Hypothalamus (tissue), 51 donors: ENCODE data around the gene KRTAP2-1.
"Not testable (repeated sequence)": the region's sequence is repeated elsewhere in the genome, so short reads cannot be mapped to it uniquely, and the experiment has no call there.

Experiments used
- DNase-seq, 51 donors: peaks; one replicate each; lab custom pipeline; 2025; lab: John Stamatoyannopoulos, UW

Gene KRTAP2-1

DNA sequence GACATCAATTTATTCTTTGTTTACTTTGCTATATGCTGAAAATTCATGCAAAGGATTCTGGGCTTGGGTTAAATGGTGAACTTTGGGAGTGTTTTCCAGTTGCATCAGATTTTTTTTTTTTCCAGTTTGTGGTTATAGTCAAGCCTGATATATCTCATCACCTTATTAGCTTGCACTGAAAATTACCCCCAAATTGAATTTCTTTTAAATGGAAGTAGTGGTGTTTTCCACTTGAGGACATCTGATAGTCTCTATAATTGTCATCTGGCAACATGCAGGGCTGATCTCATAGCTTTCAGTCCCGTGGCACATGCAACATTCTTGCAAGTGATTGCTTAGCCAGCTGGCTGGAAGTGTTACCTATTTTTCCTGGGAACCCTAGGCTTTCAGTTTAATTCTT, 33.5 kb downstream of the KRTAP2-1 start:
- no peak for DNase-seq

DNA sequence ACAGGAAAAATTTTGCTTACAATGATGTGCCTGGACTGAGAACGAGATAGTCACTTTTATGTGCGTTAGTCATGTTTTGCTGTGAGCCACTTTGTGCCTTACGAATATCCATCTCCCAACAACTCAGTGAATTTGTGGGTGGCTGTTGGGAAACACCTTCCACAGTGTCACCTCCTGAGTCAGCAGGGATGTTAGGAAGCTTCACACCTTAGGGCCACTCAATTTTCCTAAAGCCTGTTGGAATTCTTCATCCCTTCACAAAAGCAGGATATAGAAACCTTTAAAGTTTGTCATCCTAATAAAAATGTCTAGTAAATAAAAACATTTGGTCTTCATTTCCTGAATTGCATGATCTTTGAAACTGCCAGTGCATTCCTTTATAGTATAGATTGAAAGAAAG, 33.9 kb downstream of the KRTAP2-1 start:
- DNase-seq = no peak

DNA sequence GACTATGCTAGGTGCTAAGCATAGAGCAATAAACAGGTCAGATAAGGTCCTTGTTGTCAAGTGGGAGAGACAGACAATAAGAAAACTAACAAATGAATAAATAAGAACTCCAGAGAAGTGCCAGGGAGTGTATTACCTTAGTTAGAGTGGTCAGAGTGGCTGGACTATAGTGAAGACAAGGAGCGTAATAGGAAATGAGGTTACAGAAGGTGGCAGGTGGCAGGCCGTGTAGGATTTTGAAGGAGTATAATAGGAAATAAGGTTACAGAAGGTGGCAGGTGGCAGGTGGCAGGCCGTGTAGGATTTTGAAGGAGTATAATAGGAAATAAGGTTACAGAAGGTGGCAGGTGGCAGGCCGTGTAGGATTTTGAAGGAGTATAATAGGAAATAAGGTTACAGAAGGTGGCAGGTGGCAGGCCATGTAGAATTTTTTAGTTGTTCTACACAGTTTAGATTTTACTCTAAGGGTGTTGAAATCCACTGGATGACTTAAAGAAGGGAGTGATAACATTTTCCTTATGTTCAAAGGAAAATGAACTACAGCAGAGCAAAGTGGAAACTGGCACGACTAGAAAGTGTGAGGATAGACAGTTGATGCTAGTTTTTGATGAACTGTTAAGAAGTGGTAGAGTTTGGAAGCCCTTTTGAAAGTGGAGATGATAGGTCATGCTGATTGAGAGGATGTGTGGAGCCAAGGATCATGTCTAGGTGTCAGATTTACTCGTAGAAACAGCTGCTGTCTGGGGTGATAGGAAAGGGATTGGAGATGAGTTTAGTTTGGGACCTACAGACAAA, 34.6 kb downstream of the KRTAP2-1 start:
- no peak for DNase-seq

DNA sequence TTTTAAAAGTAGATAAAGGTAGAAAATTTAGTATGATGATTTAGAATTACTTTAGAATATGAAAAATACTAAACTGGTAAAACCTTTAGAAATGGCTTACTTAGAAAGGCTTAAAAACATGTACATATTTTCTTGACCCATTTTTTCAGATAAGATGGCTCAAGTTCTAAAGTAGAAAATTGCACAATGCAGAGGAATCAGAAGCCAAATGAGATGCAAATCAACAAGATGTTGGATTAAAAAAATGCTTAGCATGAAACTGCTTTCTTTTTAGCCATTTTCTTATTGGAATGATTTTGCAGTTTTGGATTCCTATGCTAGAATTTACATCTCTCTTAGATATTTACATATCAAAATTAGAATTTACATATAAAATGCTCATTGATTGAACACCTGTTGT, 36.7 kb downstream of the KRTAP2-1 start:
- no peak for DNase-seq

DNA sequence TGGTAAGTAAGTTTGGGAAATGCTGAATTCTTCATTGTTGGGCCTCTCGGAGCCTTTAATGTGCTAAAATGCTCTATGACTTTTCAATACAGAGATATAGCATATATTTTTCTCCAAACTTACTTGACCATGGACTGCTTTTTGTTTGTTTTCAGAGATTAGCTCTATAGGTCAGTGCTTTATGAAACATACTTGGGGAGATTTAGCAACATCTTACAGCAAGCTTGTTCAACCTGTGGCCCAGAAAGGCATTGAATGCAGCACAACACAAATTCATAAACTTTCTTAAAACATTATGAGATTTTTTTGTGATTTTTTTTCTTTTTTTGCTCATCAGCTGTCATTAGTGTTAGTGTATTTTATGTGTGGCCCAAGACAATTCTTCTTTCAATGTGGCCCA, 37.2 kb downstream of the KRTAP2-1 start:
- no peak for DNase-seq

DNA sequence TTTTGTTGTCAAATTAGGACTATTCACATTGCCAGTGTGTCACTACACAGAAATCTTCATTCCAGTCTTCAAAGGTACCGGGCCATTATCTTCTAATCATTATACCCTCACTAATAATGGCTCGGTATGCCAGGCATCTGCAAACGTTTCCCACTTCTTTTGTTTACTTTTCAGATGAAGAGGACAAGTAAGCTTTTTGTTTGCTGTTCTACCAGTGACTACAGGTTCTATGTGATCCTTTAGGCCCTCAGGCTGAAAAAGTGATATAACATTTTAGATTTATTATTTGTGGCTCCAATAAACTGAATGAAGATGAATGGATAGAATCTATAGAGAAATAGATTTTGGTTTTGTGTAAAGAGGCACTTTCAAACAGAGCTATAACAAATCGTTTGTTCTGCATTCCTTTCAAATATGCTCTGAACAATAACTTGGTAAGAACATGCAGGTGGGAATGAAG, 37.8 kb downstream of the KRTAP2-1 start:
- DNase-seq = no peak

DNA sequence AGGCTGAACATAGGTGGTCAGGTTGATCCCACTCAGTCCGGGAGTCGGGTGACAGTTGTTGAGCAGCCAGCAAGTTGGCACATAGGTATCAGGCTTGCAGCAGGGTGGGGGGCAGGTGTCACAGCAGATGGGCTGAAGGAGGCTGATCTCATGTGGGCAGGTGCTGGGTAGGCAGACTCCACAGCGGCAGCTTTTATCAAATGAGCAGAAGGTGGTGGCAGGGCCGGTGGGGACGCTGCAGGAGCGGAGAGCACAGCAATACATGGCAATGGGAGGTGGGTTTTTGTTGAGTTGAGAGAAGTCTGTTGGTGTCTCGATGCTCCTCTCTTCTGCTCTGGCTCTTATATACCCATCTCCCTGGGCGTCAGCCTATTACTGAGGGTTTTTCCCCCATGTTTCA, 38.3 kb downstream of the KRTAP2-1 start, which contains the start of gene KRTAP3-1:
TSS of gene KRTAP3-1 (minus strand) at position 318 of the 400 bp plus-strand sequence. CDS start at position 264, 54 bp downstream.
- no peak for DNase-seq

DNA sequence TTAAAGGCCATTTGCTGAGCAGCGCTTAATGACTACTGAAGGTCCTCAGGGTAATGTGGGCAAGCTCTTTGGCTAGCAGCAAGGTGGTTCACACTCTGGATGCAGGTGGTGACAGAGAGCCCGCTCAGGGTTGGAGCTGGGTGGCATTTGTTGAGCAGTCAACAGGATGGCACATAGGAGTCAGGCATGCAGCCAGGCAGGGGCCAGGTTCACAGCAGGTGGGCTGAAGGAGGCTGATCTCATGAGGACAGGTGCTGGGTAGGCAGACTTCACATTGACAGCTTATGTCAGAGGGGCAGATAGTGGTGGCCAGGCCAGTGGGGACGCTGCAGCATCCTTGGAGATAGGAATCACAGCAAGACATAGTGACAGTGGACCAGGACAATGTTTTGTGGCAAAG, 42.7 kb downstream of the KRTAP2-1 start:
- DNase-seq = no peak

DNA sequence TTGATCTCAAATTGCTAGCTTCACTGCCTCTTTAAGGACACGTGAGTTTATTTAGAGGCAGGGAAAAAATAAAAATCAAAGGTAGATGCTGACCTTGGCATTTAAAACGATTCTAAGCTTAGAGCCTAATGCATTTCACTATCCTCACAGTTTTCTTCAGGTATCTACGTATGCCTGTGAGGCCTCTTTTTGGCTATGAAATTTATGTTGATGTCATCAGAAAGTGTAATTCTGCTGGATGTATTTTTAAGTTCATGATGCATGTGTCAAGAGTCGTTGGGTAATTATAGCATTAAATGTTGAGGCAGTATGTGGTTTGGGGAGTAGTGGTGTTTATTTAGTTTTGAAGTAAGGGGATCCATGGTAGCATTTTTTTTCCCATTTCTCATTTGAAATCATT, 43.2 kb downstream of the KRTAP2-1 start:
- DNase-seq = no peak

DNA sequence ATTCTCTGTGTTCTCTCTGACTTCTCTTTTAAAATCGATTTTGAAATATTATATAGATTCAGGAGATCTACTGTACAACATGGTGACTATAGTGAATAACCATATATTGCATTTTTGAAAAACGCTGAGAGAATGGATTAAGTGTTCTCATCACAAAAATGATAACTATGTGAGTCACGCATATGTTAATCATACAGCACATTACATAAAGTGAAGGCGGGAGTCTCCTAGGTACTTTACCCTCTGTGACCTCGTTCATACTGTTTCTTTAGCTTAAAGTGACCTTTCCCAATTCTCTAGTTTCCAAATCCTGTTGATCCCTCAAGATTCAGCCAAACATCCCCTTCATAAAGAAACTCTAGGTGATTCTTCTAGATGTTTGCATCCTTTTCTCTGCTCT, 44.3 kb downstream of the KRTAP2-1 start:
- no peak for DNase-seq

DNA sequence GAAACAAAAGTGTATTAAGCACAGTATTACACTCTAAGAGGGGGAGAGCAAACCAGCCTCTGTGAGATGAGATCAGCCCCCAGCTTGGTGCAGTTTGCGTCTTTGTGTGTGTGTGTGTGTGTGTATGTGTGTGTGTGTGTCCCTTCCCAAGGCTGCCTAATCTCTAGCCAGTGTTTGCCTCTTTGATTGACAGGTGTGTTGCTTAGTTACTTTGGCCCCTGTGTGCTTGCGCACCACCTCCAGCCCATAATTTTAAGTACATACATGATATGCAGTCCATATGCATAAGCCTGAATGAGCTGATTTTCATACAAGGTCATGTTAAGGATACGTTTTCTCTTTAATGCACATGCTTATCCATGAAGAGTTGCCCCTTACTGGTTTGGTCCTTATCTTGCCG, 45.3 kb downstream of the KRTAP2-1 start:
- no peak for DNase-seq

DNA sequence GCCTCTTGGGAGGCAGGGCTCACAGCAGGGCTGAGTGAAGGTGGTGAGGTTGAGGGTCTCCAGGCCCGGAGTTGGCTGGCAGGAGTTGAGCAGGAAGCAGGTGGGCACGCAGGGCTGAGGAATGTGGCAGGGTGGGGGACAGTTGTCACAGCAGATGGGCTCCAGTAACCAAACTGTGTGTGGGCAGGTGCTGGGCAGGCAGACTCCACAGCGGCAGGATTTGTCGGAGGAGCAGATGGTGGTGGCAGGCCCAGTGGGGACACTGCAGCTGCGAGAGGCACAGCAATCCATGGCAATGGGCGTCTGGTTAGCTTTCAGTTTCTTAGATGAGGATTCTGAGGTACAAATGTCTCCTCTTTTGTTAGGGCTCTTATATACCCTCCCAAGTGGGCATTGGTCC, 47.6 kb downstream of the KRTAP2-1 start, which contains the start of gene KRTAP3-2:
TSS of gene KRTAP3-2 (minus strand) at position 344 of the 400 bp plus-strand sequence. CDS start at position 291, 53 bp downstream.
- DNase-seq = not testable (repeated sequence)

DNA sequence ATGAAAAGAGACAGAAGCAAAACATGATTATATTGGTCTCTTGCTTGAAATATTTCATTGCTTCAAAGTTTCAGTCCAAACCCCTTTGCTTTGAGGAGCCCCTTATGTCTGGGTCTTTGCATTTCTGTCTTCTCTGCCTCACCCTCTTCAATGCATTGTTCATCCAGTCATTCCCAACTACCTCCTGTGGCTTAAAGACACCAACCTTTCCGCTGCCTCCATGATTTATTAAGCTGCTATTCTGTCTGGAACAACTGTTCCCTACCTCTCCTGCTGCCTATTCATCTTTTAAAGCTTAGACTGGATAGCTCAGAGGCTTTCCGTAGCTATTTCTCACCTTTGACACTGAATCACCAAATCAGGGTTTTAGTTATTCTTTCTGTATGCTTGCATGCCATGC, 49.8 kb downstream of the KRTAP2-1 start:
- DNase-seq = no peak

DNA sequence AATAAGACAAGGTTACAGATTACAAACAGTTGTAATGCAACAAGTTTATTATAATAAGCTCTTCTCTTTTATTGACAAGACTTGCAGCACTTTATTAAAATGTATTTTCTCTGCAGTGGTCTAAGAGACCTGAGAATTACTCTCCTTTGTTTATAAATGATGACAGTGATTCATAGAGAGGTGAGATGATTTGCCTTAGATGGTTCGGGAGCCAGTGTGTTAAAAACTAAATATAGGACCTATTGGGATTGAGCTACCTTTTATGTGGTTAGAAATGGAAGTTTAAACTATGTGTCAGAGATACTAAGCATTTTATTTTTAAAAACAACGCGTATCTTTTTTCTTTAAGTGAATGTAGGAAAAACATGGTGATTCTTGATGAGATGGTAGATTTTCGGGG, 50.3 kb downstream of the KRTAP2-1 start:
- DNase-seq = no peak
